NCI-H2196 (cell line): ENCODE data around the gene MOB2.

Experiments used
- DNase-seq: peaks from one replicate; lab custom pipeline; 2025; ENCODE audit not compliant: unreplicated experiment; lab: John Stamatoyannopoulos, UW

Gene MOB2

DNA sequence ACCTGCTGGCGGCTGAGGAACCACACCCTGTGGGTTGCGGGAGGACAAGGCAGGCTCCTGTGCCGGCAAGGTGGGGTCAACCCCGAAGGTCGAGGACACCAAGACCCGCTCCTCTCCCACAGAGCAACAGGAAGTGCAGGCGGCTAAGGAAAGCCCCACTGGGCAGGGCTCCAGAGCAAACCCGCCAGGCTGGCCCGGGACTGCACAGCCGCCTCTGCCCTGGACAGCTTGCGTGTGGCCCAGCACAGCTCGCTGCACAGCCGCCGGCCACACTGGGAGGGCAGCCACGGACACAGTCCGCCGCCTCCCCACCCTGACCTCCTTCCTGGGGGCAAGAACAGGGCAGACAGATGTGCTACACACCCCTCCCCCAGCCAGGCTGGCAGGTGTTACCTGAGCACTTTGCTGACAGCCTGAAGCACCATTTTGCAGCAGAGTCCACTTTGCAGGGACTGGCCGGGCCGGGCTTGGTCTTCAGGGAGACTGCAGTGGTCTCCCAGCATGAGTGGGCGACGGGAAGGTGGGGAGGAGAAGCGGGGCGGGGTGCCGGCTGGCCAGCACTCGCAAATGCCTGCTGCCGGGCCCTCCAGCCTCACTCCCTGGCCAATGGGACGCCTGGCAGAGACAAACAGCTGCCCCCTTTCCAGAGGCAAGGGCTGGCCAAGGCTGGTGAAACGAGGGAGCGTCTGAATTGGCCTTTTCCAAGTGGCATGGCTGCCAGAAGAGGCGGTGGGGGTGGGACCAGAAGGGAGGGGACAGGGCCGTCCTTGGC, at the start of gene MOB2:
Gene MOB2 (minus strand): TSS at position 726 of the 772 bp plus-strand sequence. CDS start 223 bp downstream, at position 503.
- DNase-seq = peak; percentile 40

GRCh38 chr11:1534682-1535081, 48.1 kb upstream of the MOB2 start:
- DNase-seq = no peak

DNA sequence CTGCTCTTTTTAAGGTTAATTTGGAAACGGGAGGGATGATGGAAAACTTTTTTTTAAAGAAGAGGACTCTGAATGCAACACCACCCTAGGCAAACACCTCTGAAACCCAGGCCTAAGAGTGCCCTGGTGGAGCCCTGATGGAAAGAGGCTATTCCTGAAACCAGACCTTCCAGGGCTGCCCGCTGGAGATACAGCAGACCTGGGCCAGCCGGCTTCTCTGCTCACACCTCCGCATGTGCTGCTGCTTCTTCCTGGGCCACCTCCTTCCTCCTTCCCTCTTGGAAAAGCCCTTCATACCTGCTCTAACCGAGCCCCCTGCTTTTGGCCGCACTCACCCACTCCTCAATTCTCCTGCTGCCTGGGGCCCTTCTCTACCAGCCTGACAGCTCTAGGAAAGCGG, 47.6 kb upstream of the MOB2 start:
- DNase-seq = no peak

DNA sequence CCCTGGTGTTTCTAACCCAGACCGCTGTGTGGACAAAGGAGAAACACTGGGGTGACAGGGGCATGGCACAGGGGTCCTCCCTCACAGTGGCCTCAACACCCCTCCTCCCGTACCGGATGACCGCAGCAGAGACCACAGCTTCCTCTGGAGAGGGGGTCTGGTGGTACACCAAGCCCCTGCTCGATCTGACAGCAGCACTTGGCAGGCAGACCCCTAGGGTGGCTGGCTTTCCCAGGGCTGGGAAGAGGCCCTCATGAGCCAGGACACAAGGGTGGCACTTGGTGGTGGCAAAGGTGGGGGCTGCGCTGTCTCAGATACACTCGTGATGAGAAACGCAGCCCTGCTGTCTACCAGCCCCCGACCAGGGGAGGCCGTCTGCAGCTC, 46.8 kb upstream of the MOB2 start:
- no peak for DNase-seq

GRCh38 chr11:1532606-1533341, 46.2 kb upstream of the MOB2 start:
- DNase-seq = no peak

DNA sequence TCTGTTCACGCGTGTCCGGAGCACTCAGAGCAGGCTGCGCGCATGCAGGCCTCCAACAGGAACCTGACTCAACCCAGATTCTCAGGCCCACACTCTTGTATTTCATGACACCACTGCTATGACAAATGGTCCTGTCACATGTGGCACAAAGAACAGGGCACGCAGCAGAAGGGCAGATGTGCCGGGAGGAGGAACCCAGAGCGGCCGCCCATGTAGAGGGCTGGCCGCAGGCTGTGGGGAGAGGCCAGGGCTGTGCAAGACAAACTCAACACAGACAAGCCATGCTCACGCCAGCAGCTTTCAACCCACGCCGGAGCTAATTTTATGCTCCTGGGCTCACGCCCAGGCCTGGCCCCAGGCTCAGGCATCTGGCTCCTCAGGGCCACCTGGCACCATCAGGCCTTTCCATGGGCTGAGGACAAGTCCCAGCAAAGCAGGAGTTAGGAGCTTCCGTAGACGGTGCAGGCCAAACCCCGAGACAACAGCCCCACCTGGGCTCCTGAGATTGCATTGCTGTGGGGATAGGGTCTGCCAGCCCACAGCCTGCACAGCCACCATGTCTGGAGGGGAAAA, 45.5 kb upstream of the MOB2 start:
- DNase-seq = no peak

DNA sequence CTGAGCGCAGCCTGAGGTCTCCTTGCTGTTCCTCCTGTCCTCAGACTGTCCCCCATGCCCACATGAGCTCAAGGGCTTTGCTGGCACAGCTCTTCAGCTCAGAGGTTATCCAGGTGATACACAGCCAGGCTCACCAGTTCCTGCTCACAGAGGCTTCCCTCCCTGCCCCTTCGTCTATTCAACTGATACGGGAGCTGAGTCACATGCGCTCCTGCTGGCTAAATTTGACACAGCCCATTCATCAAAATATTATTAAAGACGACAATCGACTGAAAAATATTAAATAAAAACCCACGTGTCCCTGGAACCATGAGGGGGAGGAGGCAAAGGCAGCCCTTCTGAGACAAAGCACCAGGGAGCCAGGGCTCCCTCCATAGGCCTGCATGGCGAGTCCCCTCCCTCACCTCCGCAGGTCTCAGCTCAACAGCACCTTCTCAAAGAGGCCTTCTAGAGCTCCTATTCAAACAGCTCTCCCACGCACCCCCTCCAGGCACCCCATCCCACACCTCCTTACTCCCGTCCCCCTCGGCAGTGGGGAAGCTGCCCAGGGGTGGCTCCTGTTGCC, 45.0 kb upstream of the MOB2 start:
- DNase-seq = no peak

DNA sequence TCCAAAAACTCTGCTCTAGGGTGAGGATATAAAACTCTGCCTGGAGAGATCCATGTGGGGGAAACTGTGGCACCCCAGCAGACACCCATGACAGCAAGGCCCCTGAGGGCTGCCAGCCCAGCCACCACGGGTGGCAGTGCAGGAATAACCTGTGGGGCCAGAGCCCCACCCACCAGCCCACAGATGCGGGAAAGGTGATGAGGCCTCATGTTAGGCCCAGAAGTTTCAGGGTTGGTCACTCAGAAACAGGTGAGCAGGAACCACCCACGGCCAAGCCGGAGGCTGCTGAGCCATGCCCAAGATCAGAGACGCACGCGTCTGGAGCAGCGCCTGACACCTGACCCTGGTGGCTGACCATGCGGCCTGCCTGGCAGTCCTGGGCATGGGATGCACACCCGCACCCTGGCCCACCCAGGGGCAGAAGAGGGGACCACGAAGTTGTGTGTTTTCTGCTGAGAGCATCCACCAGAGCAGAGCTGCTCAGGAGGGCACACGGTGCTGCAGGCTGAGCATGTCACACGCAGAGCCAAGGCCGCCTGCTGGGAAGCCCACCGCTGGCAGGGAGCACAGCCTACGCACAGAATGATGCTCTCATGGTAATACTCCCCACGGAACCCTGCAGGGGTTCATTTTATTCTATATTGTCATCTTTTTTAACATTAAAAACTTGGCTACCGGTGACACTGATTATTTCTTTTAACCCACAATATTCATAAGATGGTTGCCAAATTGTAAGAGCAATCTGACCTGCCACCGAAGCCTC, 44.3 kb upstream of the MOB2 start:
- no peak for DNase-seq

DNA sequence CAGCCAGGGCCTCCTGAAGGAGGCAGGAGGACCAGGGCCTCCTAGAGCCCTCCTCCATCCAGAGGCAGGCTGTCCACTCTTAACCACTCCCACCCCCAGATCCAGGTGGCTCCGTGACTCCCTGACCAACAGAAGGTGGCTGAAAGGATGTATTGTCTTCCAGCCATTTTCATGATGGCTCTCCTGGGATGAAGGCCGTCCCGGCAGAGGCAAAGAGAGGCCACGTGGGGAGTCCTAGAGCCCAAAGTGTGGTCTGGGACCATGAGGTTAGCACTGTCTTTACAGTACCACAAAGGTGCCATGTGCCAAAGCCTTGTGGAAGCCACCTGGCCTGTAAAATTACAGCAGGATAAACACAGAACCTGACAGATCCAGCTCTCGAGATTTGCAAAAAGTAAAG, 43.2 kb upstream of the MOB2 start:
- DNase-seq = no peak

- DNase-seq = no peak
Measured at GRCh38 chr11:1529286-1529685, 42.7 kb upstream of the MOB2 start.

GRCh38 chr11:1528710-1529109, 42.1 kb upstream of the MOB2 start:
- no peak for DNase-seq

DNA sequence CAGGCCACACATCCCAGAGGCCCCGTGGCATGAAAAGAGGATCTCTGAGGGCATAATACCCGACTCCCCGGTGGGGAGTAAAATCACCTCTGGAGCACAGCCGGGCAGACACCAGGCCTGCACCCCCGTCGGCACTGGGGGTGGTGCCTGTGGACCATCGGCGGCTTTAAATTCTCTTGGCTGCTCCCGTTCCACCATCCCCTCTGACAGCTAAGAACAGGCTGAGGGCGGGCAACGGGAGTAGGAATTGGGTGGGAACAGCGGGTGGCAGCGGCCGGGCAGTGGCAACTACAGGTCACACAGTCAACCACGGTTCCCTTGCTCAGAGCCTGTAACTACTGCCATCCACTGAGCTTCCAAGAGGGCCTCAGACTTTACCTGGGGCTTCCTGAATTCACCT, 40.2 kb upstream of the MOB2 start:
- no peak for DNase-seq

DNA sequence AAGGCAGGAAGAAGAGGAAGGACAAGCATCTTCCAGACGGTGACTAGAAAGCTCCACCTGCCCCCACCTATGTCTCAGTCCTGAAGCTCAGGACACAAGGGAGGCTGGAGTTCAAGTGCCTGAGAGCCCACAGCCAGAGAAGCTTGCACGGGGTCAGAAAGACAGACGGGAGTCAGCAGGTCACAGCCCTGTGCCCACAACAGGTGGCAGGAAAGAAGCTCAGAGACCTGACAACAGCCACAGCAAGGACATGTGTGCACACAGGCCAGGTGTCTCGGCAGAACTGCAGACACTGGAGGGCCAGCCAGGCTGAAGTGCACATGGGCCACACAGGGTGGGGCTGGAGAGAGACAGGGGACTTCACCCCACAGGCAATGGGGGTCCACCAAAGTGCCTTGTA, 37.2 kb upstream of the MOB2 start:
- no peak for DNase-seq

- DNase-seq = no peak
Measured at GRCh38 chr11:1523077-1523476, 36.5 kb upstream of the MOB2 start.

DNA sequence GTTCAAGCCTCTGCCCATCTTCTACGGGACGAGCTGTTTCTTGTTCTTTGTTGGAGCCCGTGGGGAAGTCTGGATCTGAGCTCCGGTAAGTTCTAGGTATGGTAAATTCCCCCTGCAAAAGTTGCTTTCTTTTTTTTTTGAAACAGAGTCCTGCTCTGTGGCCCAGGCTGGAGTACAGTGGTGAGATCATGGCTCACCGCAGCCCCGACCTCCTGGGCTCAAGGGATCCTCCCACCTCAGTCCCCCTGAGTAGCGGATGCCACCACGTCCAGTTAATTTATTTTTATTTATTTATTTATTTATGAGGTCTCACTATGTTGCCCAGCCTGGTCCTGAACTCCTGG, 35.5 kb upstream of the MOB2 start:
- no peak for DNase-seq

DNA sequence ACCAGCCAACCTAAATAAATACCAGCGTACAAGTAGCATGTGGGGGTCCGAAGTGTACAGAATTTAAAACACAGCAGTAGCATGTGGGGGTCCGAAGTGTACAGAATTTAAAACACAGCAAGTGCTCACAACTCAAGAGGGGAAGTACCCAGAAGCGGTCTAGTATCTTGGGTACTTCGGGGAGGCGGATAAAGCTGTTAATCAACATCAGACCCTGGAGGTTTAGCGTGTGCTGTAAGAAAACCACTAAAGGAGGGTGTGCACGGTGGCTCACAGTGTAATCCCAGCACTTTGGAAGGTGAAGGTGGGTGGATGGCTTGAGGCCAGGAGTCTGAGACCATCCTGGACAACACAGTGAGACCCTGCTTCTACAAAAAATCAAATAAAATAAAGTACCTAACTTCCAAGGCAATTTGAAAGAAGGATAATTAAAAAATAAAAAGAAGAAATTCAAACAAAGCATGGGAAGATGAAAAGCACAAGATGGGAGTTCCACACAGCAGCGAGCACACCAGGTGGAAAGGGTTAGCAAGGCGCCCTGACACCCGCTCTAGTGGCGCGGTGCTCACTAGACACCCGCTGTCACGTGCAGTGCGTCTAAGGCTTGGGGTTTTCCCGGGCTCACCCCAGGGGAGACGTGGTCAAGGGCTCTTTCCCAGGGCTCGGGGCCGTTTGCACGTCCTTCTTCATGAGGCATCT, 35.0 kb upstream of the MOB2 start:
- no peak for DNase-seq

- DNase-seq = no peak
Measured at GRCh38 chr11:1520663-1521267, 34.2 kb upstream of the MOB2 start.

DNA sequence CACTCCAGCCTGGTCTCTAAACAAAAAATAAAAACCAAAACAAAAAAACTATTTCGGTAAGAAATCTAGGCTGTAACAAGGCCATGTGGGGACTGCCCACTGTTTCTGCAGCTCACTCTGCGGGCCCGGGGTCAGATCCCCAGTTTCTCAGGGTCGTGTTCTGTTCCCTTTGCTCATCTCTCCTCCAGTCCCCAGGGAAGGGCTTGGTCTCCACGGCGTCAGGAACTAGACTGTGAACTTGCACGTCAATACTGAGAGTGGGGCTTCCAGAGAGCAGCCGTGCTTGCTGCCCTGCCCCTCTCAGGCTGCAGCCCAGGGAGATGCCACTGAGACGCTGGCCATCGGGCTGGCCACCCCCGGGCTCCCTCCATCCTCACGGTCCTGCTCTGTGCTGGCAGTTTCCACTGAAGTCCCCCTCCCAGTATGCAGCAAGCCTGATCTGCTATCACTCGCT, 33.7 kb upstream of the MOB2 start:
- no peak for DNase-seq

- no peak for DNase-seq
Measured at GRCh38 chr11:1519028-1520010, 32.7 kb upstream of the MOB2 start.
